NB4 (cell line): ENCODE measurements around the gene SH3GLB2.

Source experiments
- MYC ChIP-seq: IDR thresholded peaks from 2 replicates; pipeline ENCODE4 v1.6.1; 2011; ENCODE audit warnings: low read depth, low read length
- POLR2A ChIP-seq: IDR thresholded peaks from 2 replicates; pipeline ENCODE4 v1.6.1; 2011; ENCODE audit warnings: mild to moderate bottlenecking; ENCODE audit not compliant: insufficient read length; ENCODE audit errors: extremely low read depth
- TF ChIP-seq, protein P1 (sequence below): IDR thresholded peaks from one replicate; pipeline ENCODE4 v1.5.1; 2012; ENCODE audit warnings: low read depth, low read length
- TF ChIP-seq, protein P2 (sequence below): IDR thresholded peaks from 2 replicates; pipeline ENCODE4 v1.6.1; 2011; ENCODE audit warnings: low read depth, low read length

DNA sequence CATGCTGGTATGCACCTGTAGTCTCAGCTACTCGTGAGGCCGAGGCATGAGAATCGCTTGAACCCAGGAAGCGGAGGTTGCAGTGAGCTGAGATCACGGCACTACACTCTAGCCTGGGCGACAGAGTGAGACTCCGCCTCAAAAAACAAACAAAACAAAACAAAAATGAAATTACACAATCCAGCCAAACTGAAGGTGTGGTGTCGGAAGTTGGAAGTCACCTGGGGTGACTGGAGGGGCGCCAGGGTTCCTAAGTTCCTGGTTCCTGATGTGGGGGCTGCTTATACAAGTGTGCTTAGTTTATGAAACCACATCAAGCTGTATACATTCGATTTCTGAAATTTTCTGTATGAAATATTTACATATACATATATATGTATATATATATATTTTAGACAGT is 49.1 kb upstream of the SH3GLB2 start:
- TF ChIP-seq, protein P1, sequence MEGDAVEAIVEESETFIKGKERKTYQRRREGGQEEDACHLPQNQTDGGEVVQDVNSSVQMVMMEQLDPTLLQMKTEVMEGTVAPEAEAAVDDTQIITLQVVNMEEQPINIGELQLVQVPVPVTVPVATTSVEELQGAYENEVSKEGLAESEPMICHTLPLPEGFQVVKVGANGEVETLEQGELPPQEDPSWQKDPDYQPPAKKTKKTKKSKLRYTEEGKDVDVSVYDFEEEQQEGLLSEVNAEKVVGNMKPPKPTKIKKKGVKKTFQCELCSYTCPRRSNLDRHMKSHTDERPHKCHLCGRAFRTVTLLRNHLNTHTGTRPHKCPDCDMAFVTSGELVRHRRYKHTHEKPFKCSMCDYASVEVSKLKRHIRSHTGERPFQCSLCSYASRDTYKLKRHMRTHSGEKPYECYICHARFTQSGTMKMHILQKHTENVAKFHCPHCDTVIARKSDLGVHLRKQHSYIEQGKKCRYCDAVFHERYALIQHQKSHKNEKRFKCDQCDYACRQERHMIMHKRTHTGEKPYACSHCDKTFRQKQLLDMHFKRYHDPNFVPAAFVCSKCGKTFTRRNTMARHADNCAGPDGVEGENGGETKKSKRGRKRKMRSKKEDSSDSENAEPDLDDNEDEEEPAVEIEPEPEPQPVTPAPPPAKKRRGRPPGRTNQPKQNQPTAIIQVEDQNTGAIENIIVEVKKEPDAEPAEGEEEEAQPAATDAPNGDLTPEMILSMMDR: no peak
- TF ChIP-seq, protein P2, sequence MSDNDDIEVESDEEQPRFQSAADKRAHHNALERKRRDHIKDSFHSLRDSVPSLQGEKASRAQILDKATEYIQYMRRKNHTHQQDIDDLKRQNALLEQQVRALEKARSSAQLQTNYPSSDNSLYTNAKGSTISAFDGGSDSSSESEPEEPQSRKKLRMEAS: no peak
- TF ChIP-seq POLR2A (no peak), MYC (no peak)
